H1 (cell line): ENCODE results near the gene AGT.

ENCODE experiments used
- BRCA1 ChIP-seq: IDR thresholded peaks from 2 replicates; pipeline ENCODE4 v1.6.1; 2012; ENCODE audit warnings: low read depth, low read length, improper control_type of control experiment
- KDM5A ChIP-seq: fragments of 200-600 bp; IDR thresholded peaks from 2 replicates; pipeline ENCODE4 v1.7.1; 2012; ENCODE audit warnings: mild to moderate bottlenecking, low read length, inconsistent platforms, mixed read lengths
- POLR2AphosphoS5 ChIP-seq: IDR thresholded peaks from 2 replicates; pipeline ENCODE4 v1.6.1; 2011; ENCODE audit warnings: low read depth, low read length
- RNF2 ChIP-seq: fragments of 200-900, 300-1000 bp; sonication (generic); IDR thresholded peaks from 2 replicates; pipeline ENCODE4 v1.7.1; 2016; ENCODE audit warnings: borderline replicate concordance, low read depth, mild to moderate bottlenecking, antibody characterized with exemption, low read length; ENCODE audit not compliant: poor library complexity, severe bottlenecking; ENCODE audit errors: missing control alignments
- SP1 ChIP-seq: IDR thresholded peaks from 2 replicates; pipeline ENCODE4 v1.6.1; 2011; ENCODE audit warnings: low read depth, low read length
- TEAD4 ChIP-seq: IDR thresholded peaks from 2 replicates; pipeline ENCODE4 v1.6.1; 2012; ENCODE audit warnings: low read depth, low read length, inconsistent platforms, mixed read lengths
- TF ChIP-seq, protein P1 (sequence below), 3 experiments: IDR thresholded peaks; 1 replicate in 2 of 3; 2 replicates in 1 of 3; pipeline versions ENCODE4 v1.5.1 to v1.6.1; 2011; ENCODE audit warnings: low read length in 3 of 3, mild to moderate bottlenecking in 3 of 3, inconsistent platforms in 2 of 3, low read depth in 1 of 3, moderate library complexity in 1 of 3; ENCODE audit not compliant: insufficient read depth in 1 of 3; ENCODE audit errors: control extremely low read depth in 1 of 3

DNA sequence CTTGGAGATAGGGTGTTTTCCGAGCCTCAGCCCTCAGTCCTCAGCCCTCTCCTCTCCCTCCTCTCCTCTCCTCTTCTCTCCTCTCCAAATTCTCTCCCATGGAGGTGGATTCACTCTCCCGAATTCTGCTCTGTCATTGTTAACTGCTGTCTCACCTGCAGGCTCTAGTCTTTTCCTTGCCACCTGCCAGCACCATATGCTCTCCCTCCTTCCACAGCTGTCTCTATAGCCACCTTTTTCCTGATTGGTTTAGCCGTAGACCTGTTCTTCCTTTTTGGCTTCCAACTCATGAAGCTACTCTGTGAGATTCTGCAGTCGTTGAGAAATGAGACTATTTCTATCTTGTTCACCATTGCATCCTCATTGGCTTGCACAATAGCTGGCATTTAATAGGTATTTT is 51.9 kb downstream of the AGT start:
- TF ChIP-seq SP1 (no peak), POLR2AphosphoS5 (no peak), TEAD4 (no peak), KDM5A (no peak), BRCA1 (no peak), RNF2 (no peak)
- TF ChIP-seq, protein P1, sequence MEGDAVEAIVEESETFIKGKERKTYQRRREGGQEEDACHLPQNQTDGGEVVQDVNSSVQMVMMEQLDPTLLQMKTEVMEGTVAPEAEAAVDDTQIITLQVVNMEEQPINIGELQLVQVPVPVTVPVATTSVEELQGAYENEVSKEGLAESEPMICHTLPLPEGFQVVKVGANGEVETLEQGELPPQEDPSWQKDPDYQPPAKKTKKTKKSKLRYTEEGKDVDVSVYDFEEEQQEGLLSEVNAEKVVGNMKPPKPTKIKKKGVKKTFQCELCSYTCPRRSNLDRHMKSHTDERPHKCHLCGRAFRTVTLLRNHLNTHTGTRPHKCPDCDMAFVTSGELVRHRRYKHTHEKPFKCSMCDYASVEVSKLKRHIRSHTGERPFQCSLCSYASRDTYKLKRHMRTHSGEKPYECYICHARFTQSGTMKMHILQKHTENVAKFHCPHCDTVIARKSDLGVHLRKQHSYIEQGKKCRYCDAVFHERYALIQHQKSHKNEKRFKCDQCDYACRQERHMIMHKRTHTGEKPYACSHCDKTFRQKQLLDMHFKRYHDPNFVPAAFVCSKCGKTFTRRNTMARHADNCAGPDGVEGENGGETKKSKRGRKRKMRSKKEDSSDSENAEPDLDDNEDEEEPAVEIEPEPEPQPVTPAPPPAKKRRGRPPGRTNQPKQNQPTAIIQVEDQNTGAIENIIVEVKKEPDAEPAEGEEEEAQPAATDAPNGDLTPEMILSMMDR (IDR thresholded peaks at IDR 0.05; ENCODE audit: control extremely low read depth in 1 of 3, insufficient read depth in 1 of 3, low read depth in 1 of 3, low read length in 3 of 3), result no peak
